Endothelial cell (in vitro differentiated cells): ENCODE measurements around the gene TPD52L1. TPM values are rescaled to one million over a fixed set of nuclear protein-coding genes. Genes with fewer than 3 reads are reported as not detected.
"Not testable (repeated sequence)": the region's sequence is repeated elsewhere in the genome, so short reads cannot be mapped to it uniquely, and the experiment has no call there.

Experiments used
- DNase-seq: peaks from one replicate; pipeline ENCODE4 v3.0.0; 2021; ENCODE audit warnings: low spot score
- H3K27ac Mint-ChIP-seq: one replicate; pipeline ENCODE4 v1.8.0; 2021; ENCODE audit warnings: mixed read lengths, inconsistent platforms; ENCODE audit not compliant: unreplicated experiment
- H3K27me3 Mint-ChIP-seq: one replicate; pipeline ENCODE4 v1.8.0; 2021; ENCODE audit warnings: mild to moderate bottlenecking, moderate library complexity, mixed read lengths, inconsistent platforms; ENCODE audit not compliant: unreplicated experiment
- H3K36me3 Mint-ChIP-seq: one replicate; pipeline ENCODE4 v1.8.0; 2021; ENCODE audit warnings: mild to moderate bottlenecking, low read depth, mixed read lengths, inconsistent platforms; ENCODE audit not compliant: unreplicated experiment
- H3K4me1 Mint-ChIP-seq: one replicate; pipeline ENCODE4 v1.8.0; 2021; ENCODE audit warnings: mild to moderate bottlenecking, mixed read lengths, inconsistent platforms; ENCODE audit not compliant: unreplicated experiment
- H3K4me3 Mint-ChIP-seq: one replicate; pipeline ENCODE4 v1.8.0; 2021; ENCODE audit warnings: mild to moderate bottlenecking, mixed read lengths, inconsistent platforms; ENCODE audit not compliant: unreplicated experiment
- H3K9me3 Mint-ChIP-seq: one replicate; pipeline ENCODE4 v1.8.0; 2021; ENCODE audit warnings: mixed read lengths, inconsistent platforms; ENCODE audit not compliant: unreplicated experiment
- CTCF ChIP-seq: fragments of 200-600 bp; sonication (generic); IDR thresholded peaks from one replicate; pipeline ENCODE4 v1.5.0; 2021; ENCODE audit warnings: antibody characterized with exemption; ENCODE audit not compliant: unreplicated experiment
- total RNA-seq: library from RNA; stranded (reverse); fragmentation: NEBNext Ultra II Directional; extraction: Animal tissue kit (Norgen Biotek cat#: 25700); gene quantifications from one replicate; pipeline ENCODE4 v1.2.1, GENCODE V29; 2021; ENCODE audit not compliant: unreplicated experiment

TPD52L1 gene
- total RNA-seq, 1 donor from 2014 or later = 118 TPM

GRCh38 chr6:125277838-125278237, 124.3 kb downstream of the TPD52L1 start:
- peaks cover 4% of the 10 kb centered on the region for H3K9me3 Mint-ChIP-seq
- H3K36me3 Mint-ChIP-seq = peaks cover 19% of the 10 kb centered on the region
- H3K4me3 Mint-ChIP-seq = no peak overlapping the region
- peaks cover 2% of the 10 kb centered on the region for H3K27me3 Mint-ChIP-seq
- H3K27ac Mint-ChIP-seq = no peak overlapping the region
- H3K4me1 Mint-ChIP-seq = peaks cover 6% of the 10 kb centered on the region
- no peak for TF ChIP-seq CTCF
- DNase-seq = no peak

GRCh38 chr6:125279961-125280360, 126.4 kb downstream of the TPD52L1 start:
- peaks cover 35% of the 10 kb centered on the region for H3K36me3 Mint-ChIP-seq

GRCh38 chr6:125280370-125281035, 126.9 kb downstream of the TPD52L1 start:
- not testable (repeated sequence) for H3K4me1 Mint-ChIP-seq, H3K27me3 Mint-ChIP-seq, DNase-seq, H3K9me3 Mint-ChIP-seq, H3K4me3 Mint-ChIP-seq, H3K27ac Mint-ChIP-seq
- H3K36me3 Mint-ChIP-seq = peaks cover 39% of the 10 kb centered on the region

More at GRCh38 chr6:125279961-125280360, 126.4 kb downstream of the TPD52L1 start:
- peak overlapping the region; percentile 60 for H3K4me3 Mint-ChIP-seq
- DNase-seq = no peak
- peaks cover 6% of the 10 kb centered on the region for H3K4me1 Mint-ChIP-seq
- peaks cover 4% of the 10 kb centered on the region for H3K9me3 Mint-ChIP-seq
- H3K27ac Mint-ChIP-seq = no peak overlapping the region
- H3K27me3 Mint-ChIP-seq = peaks cover 2% of the 10 kb centered on the region
- TF ChIP-seq CTCF = no peak

- H3K4me1 Mint-ChIP-seq, DNase-seq, H3K9me3 Mint-ChIP-seq, H3K27ac Mint-ChIP-seq, H3K27me3 Mint-ChIP-seq, H3K4me3 Mint-ChIP-seq: not testable (repeated sequence)
- H3K36me3 Mint-ChIP-seq = peaks cover 55% of the 10 kb centered on the region
Measured at GRCh38 chr6:125282470-125282869, 128.9 kb downstream of the TPD52L1 start.

GRCh38 chr6:125285353-125285752, 131.8 kb downstream of the TPD52L1 start:
- Mint-ChIP-seq H3K4me1 (peaks cover 3% of the 10 kb centered on the region), H3K36me3 (peaks cover 50% of the 10 kb centered on the region), H3K27me3 (no peaks in the 10 kb centered on the region), H3K4me3 (no peak overlapping the region), H3K9me3 (peaks cover 4% of the 10 kb centered on the region), H3K27ac (no peak overlapping the region)
- DNase-seq = no peak
- no peak for TF ChIP-seq CTCF

GRCh38 chr6:125285936-125286335, 132.4 kb downstream of the TPD52L1 start:
- TF ChIP-seq CTCF = no peak
- DNase-seq = no peak
- Mint-ChIP-seq H3K4me1 (peaks cover 3% of the 10 kb centered on the region), H3K27me3 (no peaks in the 10 kb centered on the region), H3K4me3 (no peak overlapping the region), H3K36me3 (peaks cover 47% of the 10 kb centered on the region), H3K9me3 (peaks cover 4% of the 10 kb centered on the region), H3K27ac (no peak overlapping the region)
